Ishikawa (cell line): ENCODE measurements around the gene LONP2.

Source experiments
- CEBPB ChIP-seq: IDR thresholded peaks from 2 replicates; pipeline ENCODE4 v1.6.1; 2012
- CREB1 ChIP-seq: IDR thresholded peaks from 2 replicates; pipeline ENCODE4 v1.6.1; 2012; ENCODE audit warnings: low read depth
- EGR1 ChIP-seq: IDR thresholded peaks from 2 replicates; pipeline ENCODE4 v1.6.1; 2012
- EP300 ChIP-seq: IDR thresholded peaks from 2 replicates; pipeline ENCODE4 v1.6.1; 2012; ENCODE audit warnings: borderline replicate concordance
- FOXM1 ChIP-seq: IDR thresholded peaks from 2 replicates; pipeline ENCODE4 v1.6.1; 2012; ENCODE audit warnings: low read depth, borderline replicate concordance
- MAX ChIP-seq: IDR thresholded peaks from 2 replicates; pipeline ENCODE4 v1.6.1; 2012
- NFIC ChIP-seq: IDR thresholded peaks from 2 replicates; pipeline ENCODE4 v1.6.1; 2012
- RAD21 ChIP-seq: IDR thresholded peaks from 2 replicates; pipeline ENCODE4 v1.6.1; 2012; ENCODE audit warnings: low read depth
- TAF1 ChIP-seq: IDR thresholded peaks from 2 replicates; pipeline ENCODE4 v1.6.1; 2012; ENCODE audit warnings: low read depth, mild to moderate bottlenecking
- TCF12 ChIP-seq: IDR thresholded peaks from 2 replicates; pipeline ENCODE4 v1.6.1; 2012; ENCODE audit warnings: low read depth
- TEAD4 ChIP-seq: IDR thresholded peaks from 2 replicates; pipeline ENCODE4 v1.6.1; 2012
- YY1 ChIP-seq: IDR thresholded peaks from 2 replicates; pipeline ENCODE4 v1.6.1; 2012; ENCODE audit warnings: low read depth
- ZBTB7A ChIP-seq: IDR thresholded peaks from 2 replicates; pipeline ENCODE4 v1.6.1; 2012; ENCODE audit warnings: low read depth
- TF ChIP-seq, protein P1 (sequence below): IDR thresholded peaks from 2 replicates; pipeline ENCODE4 v1.6.1; 2012; ENCODE audit warnings: low read depth, mild to moderate bottlenecking
- TF ChIP-seq, protein P2 (sequence below): IDR thresholded peaks from 2 replicates; pipeline ENCODE4 v1.6.1; 2012

The LONP2 gene

GRCh38 chr16:48310908-48311641 lies 67.0 kb downstream of the LONP2 start:
- TF ChIP-seq ZBTB7A = no peak
- no peak for TF ChIP-seq EGR1
- TF ChIP-seq RAD21 = no peak
- TF ChIP-seq, protein P1, sequence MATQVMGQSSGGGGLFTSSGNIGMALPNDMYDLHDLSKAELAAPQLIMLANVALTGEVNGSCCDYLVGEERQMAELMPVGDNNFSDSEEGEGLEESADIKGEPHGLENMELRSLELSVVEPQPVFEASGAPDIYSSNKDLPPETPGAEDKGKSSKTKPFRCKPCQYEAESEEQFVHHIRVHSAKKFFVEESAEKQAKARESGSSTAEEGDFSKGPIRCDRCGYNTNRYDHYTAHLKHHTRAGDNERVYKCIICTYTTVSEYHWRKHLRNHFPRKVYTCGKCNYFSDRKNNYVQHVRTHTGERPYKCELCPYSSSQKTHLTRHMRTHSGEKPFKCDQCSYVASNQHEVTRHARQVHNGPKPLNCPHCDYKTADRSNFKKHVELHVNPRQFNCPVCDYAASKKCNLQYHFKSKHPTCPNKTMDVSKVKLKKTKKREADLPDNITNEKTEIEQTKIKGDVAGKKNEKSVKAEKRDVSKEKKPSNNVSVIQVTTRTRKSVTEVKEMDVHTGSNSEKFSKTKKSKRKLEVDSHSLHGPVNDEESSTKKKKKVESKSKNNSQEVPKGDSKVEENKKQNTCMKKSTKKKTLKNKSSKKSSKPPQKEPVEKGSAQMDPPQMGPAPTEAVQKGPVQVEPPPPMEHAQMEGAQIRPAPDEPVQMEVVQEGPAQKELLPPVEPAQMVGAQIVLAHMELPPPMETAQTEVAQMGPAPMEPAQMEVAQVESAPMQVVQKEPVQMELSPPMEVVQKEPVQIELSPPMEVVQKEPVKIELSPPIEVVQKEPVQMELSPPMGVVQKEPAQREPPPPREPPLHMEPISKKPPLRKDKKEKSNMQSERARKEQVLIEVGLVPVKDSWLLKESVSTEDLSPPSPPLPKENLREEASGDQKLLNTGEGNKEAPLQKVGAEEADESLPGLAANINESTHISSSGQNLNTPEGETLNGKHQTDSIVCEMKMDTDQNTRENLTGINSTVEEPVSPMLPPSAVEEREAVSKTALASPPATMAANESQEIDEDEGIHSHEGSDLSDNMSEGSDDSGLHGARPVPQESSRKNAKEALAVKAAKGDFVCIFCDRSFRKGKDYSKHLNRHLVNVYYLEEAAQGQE = no peak
- no peak for TF ChIP-seq NFIC
- TF ChIP-seq MAX = no peak

DNA sequence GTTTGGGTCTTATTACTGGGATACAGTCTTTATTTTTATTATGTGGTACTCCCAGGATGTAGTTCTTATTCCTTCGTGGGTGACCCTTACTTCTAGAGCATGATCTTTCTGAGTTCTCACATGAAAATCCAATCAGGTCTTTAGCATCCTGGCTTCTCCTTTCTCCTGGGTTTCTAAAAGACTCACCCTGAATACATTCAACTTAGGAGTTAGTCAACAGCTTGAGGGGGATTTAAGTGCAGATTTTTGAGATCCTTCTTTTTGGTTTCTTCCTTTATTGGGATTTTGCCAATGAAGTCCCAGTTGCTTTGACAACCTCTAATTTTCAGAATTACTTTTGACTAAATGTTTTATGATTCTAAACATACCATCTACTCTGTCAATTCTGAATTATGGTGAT lies 72.9 kb downstream of the LONP2 start:
- TF ChIP-seq, protein P2, sequence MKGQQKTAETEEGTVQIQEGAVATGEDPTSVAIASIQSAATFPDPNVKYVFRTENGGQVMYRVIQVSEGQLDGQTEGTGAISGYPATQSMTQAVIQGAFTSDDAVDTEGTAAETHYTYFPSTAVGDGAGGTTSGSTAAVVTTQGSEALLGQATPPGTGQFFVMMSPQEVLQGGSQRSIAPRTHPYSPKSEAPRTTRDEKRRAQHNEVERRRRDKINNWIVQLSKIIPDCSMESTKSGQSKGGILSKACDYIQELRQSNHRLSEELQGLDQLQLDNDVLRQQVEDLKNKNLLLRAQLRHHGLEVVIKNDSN = no peak
- no peak for TF ChIP-seq TAF1
- no peak for TF ChIP-seq CEBPB
- no peak for TF ChIP-seq ZBTB7A
- no peak for TF ChIP-seq MAX
- no peak for TF ChIP-seq RAD21

- TF ChIP-seq EGR1 (no peak), CREB1 (no peak), ZBTB7A (no peak), EP300 (no peak), YY1 (no peak), FOXM1 (no peak)
These were observed 73.7 kb downstream of the LONP2 start for GRCh38 chr16:48317614-48318315.

DNA sequence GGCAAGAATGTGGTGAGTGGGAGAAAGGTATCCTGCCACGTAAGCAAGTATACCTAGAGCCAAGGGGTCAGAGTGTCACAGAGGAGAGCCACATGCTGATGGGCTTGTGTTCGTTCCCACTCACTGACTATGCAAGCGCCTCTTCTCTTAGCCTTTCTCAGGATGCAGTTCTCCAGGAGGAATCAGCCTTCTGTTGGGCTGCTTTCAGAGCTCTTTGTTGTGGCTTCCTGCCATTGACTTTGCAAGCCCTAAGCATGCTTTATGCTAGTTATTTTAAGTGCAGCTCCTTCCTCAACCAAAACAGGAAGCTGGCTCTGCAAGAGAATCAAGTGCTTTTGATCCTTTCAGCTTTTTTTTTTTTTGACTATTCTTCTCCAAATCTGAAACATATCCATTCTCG lies 74.5 kb downstream of the LONP2 start:
- TF ChIP-seq RAD21 = no peak
- TF ChIP-seq TCF12 = no peak
- no peak for TF ChIP-seq MAX
- TF ChIP-seq TEAD4 = no peak
- no peak for TF ChIP-seq NFIC
- TF ChIP-seq EGR1 = no peak
- no peak for TF ChIP-seq FOXM1

DNA sequence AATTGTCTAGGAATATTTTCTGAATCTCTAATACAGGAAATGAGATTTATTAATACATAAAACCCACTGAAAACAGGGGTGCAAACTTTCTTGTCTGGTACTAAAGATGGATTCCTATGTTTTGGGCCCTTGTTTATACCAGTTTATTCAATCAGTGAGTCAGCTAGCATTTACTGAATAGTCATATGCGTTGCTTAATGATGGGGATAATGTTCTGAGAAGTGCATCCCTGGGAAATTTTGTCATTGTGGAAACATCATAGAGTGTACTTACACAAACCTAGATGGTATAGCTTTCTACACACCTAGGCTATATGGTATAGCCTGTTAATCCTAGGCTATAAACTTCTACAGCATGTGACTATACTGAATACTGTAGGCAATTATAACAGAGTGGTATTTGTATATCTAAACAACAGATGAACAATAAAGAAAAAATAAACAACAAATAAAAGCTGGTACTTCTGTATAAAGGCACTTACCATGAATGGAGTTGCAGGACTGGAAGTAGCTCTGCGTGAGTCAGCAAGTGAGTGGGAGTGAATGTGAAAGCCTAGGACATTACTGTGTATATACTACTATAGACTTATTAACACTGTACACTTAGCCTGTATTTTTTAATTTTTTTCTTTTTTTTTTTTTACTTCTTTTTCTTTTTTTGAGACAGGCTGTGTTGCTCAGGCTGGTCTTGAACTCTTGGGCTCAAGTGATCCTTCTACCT lies 77.4 kb downstream of the LONP2 start:
- TF ChIP-seq TCF12 (no peak), RAD21 (no peak), ZBTB7A (no peak), NFIC (no peak), TAF1 (no peak), EP300 (no peak), EGR1 (no peak), FOXM1 (no peak), TEAD4 (no peak), CEBPB (no peak), MAX (no peak), CREB1 (no peak), YY1 (no peak)
- TF ChIP-seq, protein P2 = no peak
- TF ChIP-seq, protein P1 = no peak
